GM23338 (cell line): Measurements from ENCODE around the gene FAXDC2.

ENCODE experiments used
- CTCF ChIP-seq, 2 experiments: fragments of 200-600 bp in 1 of 2; sonication (generic) in 1 of 2; conservative IDR thresholded peaks; 2 replicates each; pipeline versions ENCODE4 v1.5.1 to v1.6.1; 2016 to 2017; ENCODE audit warnings: antibody characterized with exemption in 2 of 2, low read depth in 2 of 2, mild to moderate bottlenecking in 2 of 2, moderate library complexity in 1 of 2
- EZH2 ChIP-seq: fragments of 200-600 bp; sonication (generic); IDR thresholded peaks from one replicate; pipeline ENCODE4 v1.8.0; 2017; ENCODE audit warnings: antibody characterized with exemption, mild to moderate bottlenecking, low read depth; ENCODE audit not compliant: unreplicated experiment
- EZH2phosphoT487 ChIP-seq: fragments of 200-600 bp; sonication (generic); IDR thresholded peaks from one replicate; pipeline ENCODE4 v1.8.1; 2018; ENCODE audit warnings: antibody characterized with exemption; ENCODE audit not compliant: unreplicated experiment
- POLR2AphosphoS5 ChIP-seq: IDR thresholded peaks from 2 replicates; pipeline ENCODE4 v1.6.1; 2016; ENCODE audit warnings: antibody characterized with exemption, low read depth
- REST ChIP-seq: IDR thresholded peaks from one replicate; pipeline ENCODE4 v1.6.1; 2018; ENCODE audit warnings: antibody characterized with exemption; ENCODE audit not compliant: unreplicated experiment
- STAT1 ChIP-seq: IDR thresholded peaks from one replicate; pipeline ENCODE4 v1.6.1; 2016; ENCODE audit warnings: antibody characterized with exemption; ENCODE audit not compliant: unreplicated experiment
- ZNF331 ChIP-seq: fragments of 250-450 bp; sonication (Bioruptor Pico); IDR thresholded peaks from 2 replicates; pipeline ENCODE4 v1.5.0; 2020; ENCODE audit warnings: low read depth, mild to moderate bottlenecking, moderate library complexity

GRCh38 chr5:154784856-154785255 is 65.5 kb downstream of the FAXDC2 start:
- no peak for TF ChIP-seq CTCF (conservative IDR thresholded peaks at IDR 0.05; ENCODE audit: low read depth in 2 of 2)
- no peak for TF ChIP-seq POLR2AphosphoS5
- TF ChIP-seq EZH2 = no peak
- TF ChIP-seq EZH2phosphoT487 = no peak
- TF ChIP-seq STAT1 = no peak
- no peak for TF ChIP-seq REST
- TF ChIP-seq ZNF331 (CRISPR knock-in tag) = no peak
